ENCODE results near the gene UPK3A. TPM values are rescaled to one million over a fixed set of nuclear protein-coding genes. Genes with fewer than 3 reads are reported as not detected.
A peak's percentile ranks its signal among the peaks of the same experiment; 100 is the strongest.

Gene UPK3A
- total and polyA plus RNA-seq, 2 of the 13 experiments (the other 11 are each of a cell fraction or from before 2014, with no cell fraction given), result 10.5 to 13.8 TPM

DNA sequence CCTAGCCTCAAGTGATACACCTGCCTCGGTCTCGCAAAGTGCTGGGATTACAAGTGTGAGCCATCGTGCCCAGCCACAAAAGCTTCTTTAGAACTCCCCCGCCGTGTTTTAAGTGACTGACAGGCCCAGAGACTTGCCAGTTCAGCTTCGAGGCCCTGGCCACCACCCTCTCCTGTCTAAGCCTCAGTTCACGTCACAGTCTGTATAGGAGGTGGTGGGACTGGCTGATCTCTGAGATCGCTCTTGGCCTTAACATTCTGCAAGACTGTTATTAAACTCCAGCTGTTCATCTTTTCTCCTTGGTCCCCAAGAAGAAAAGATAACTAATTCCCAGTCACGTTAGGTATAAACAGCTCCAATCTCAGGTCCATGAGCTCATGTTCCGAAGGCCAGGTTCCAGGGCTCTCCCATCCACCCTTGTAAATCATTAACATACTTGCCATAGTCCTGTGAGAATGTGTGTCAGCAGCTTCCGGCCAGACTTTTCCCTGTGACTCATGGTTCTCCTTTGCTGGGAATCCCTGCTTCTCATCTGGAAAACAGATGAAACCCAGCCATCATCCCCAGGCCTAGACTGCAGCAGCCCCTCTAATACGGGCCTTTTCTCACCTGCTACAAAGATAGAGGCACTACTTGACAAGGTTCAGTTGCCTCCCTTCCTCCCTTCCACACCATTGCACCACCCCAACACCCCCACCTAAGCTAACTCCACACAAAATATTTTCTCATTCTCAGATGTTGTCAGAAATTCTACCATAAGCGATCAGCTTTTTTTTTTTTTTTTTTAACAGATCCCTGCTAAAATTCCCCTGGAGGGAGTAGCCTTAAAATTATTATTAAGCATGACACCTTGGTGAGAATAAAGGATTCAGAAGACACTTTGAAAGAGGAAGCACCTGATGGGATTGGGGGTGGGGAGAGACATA lies 38.4 kb upstream of the UPK3A start:
- ChIA-PET CTCF (ENCODE audit: low intra/inter-chr PET ratio, low total read pairs) (no interaction called here), POLR2A (interaction anchor here (0.5 to 2.0 kb wide), 21 partner anchors 9 to 238 kb away, joined by 3 to 39 read pairs (median 4); partner anchors contain the start of gene NUP50)
- H3K79me2 ChIP-seq (ENCODE audit: insufficient read depth, low read length), result no peaks in the 10 kb centered on the region
- H3K4me1 ChIP-seq (ENCODE audit: insufficient read depth, low read length), result peaks cover 84% of the 10 kb centered on the region
- peak; percentile 87 for ATAC-seq
- no peaks in the 10 kb centered on the region for H3K27me3 ChIP-seq (ENCODE audit: control insufficient read depth in 1 of 2, insufficient read depth in 2 of 2, low read length in 2 of 2)
- peak; percentile 98 for DNase-seq (ENCODE audit: low spot score)
- intact Hi-C loops (cut with micrococcal nuclease; ENCODE audit: unreplicated experiment), result loop anchor here (2.0 kb wide), 1 partner anchor 16 kb away; no protein-coding TSS in a partner anchor
- peak overlapping the region; percentile 89 for H3K27ac ChIP-seq (ENCODE audit: extremely low read length, insufficient read depth, low read length)
- peak overlapping the region; percentile 70 for H3K9ac ChIP-seq (ENCODE audit: insufficient read depth, low read depth, low read length)
- peak overlapping the region; percentile 95 for H3K4me2 ChIP-seq (ENCODE audit: low read depth, low read length)
- no peaks in the 10 kb centered on the region for H3K9me3 ChIP-seq (ENCODE audit: low read length)
- peak overlapping the region in 2 of 3 experiments; percentile 3 to 52; a peak in 3 of 6 replicates for H3K4me3 ChIP-seq (replicated peaks in 1 of 3; ENCODE audit: insufficient read depth in 1 of 3, low read depth in 2 of 3, low read length in 3 of 3)
- H2AFZ ChIP-seq (ENCODE audit: low read length), result no peak overlapping the region
- BruUV-seq (replicated peaks), result TSS peak; percentile 92
- no peaks in the 10 kb centered on the region for H4K20me1 ChIP-seq (ENCODE audit: insufficient read depth, low read length)
- in situ Hi-C loops (cut with HindIII; ENCODE audit: extremely low pct_ligation_motif_present, low pct_unique_long_range_greater_than_20kb), result loop anchor here (10.0 kb wide), 1 partner anchor 82 kb away; the partner anchor contains the start of gene NUP50
- WGBS (ENCODE audit: low lambda C conversion rate), result 2% methylated on average over 12 of the region's 13 CpGs
- peak; percentile 100 for FAIRE-seq
- H3K36me3 ChIP-seq (replicated peaks in 1 of 2; ENCODE audit: control insufficient read depth in 1 of 2, insufficient read depth in 2 of 2, low read length in 2 of 2), result no peaks in the 10 kb centered on the region
- TF ChIP-seq HOXA3 (CRISPR knock-in tag; IDR thresholded peaks at IDR 0.05), result peak; percentile 75
- TF ChIP-seq ZNF263 (CRISPR knock-in tag; IDR thresholded peaks at IDR 0.05), result peak; percentile 59; the same call in 1 of the 2 replicates
- TF ChIP-seq, protein P1, sequence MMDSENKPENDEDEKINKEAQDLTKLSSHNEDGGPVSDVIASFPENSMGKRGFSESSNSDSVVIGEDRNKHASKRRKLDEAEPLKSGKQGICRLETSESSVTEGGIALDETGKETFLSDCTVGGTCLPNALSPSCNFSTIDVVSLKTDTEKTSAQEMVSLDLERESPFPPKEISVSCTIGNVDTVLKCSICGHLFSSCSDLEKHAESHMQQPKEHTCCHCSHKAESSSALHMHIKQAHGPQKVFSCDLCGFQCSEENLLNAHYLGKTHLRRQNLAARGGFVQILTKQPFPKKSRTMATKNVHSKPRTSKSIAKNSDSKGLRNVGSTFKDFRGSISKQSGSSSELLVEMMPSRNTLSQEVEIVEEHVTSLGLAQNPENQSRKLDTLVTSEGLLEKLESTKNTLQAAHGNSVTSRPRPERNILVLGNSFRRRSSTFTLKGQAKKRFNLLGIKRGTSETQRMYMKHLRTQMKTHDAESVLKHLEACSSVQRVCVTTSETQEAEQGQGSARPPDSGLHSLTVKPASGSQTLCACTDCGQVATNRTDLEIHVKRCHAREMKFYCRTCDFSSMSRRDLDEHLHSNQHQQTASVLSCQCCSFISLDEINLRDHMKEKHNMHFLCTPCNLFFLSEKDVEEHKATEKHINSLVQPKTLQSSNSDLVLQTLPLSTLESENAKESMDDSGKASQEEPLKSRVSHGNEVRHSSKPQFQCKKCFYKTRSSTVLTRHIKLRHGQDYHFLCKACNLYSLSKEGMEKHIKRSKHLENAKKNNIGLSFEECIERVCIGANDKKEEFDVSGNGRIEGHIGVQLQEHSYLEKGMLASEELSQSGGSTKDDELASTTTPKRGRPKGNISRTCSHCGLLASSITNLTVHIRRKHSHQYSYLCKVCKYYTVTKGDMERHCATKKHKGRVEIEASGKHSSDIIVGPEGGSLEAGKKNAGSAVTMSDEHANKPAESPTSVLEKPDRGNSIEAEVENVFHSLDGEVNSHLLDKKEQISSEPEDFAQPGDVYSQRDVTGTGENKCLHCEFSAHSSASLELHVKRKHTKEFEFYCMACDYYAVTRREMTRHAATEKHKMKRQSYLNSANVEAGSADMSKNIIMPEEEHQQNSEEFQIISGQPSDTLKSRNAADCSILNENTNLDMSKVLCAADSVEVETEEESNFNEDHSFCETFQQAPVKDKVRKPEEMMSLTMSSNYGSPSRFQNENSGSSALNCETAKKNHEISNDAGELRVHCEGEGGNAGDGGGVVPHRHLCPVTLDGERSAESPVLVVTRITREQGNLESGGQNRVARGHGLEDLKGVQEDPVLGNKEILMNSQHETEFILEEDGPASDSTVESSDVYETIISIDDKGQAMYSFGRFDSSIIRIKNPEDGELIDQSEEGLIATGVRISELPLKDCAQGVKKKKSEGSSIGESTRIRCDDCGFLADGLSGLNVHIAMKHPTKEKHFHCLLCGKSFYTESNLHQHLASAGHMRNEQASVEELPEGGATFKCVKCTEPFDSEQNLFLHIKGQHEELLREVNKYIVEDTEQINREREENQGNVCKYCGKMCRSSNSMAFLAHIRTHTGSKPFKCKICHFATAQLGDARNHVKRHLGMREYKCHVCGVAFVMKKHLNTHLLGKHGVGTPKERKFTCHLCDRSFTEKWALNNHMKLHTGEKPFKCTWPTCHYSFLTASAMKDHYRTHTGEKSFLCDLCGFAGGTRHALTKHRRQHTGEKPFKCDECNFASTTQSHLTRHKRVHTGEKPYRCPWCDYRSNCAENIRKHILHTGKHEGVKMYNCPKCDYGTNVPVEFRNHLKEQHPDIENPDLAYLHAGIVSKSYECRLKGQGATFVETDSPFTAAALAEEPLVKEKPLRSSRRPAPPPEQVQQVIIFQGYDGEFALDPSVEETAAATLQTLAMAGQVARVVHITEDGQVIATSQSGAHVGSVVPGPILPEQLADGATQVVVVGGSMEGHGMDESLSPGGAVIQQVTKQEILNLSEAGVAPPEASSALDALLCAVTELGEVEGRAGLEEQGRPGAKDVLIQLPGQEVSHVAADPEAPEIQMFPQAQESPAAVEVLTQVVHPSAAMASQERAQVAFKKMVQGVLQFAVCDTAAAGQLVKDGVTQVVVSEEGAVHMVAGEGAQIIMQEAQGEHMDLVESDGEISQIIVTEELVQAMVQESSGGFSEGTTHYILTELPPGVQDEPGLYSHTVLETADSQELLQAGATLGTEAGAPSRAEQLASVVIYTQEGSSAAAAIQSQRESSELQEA (CRISPR knock-in tag; IDR thresholded peaks at IDR 0.05; ENCODE audit: not compliant biosample characterization), result peak; percentile 12
- TF ChIP-seq MIER3 (CRISPR knock-in tag; IDR thresholded peaks at IDR 0.05; ENCODE audit: borderline replicate concordance), result 0 out of 2 replicates have a peak, but pooled peaks have one; percentile 38
- TF ChIP-seq, protein P2, sequence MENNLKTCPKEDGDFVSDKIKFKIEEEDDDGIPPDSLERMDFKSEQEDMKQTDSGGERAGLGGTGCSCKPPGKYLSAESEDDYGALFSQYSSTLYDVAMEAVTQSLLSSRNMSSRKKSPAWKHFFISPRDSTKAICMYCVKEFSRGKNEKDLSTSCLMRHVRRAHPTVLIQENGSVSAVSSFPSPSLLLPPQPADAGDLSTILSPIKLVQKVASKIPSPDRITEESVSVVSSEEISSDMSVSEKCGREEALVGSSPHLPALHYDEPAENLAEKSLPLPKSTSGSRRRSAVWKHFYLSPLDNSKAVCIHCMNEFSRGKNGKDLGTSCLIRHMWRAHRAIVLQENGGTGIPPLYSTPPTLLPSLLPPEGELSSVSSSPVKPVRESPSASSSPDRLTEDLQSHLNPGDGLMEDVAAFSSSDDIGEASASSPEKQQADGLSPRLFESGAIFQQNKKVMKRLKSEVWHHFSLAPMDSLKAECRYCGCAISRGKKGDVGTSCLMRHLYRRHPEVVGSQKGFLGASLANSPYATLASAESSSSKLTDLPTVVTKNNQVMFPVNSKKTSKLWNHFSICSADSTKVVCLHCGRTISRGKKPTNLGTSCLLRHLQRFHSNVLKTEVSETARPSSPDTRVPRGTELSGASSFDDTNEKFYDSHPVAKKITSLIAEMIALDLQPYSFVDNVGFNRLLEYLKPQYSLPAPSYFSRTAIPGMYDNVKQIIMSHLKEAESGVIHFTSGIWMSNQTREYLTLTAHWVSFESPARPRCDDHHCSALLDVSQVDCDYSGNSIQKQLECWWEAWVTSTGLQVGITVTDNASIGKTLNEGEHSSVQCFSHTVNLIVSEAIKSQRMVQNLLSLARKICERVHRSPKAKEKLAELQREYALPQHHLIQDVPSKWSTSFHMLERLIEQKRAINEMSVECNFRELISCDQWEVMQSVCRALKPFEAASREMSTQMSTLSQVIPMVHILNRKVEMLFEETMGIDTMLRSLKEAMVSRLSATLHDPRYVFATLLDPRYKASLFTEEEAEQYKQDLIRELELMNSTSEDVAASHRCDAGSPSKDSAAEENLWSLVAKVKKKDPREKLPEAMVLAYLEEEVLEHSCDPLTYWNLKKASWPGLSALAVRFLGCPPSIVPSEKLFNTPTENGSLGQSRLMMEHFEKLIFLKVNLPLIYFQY (CRISPR knock-in tag; IDR thresholded peaks at IDR 0.05; ENCODE audit: borderline replicate concordance), result peak; percentile 69; the same call in 1 of the 2 replicates
- TF ChIP-seq, protein P3, sequence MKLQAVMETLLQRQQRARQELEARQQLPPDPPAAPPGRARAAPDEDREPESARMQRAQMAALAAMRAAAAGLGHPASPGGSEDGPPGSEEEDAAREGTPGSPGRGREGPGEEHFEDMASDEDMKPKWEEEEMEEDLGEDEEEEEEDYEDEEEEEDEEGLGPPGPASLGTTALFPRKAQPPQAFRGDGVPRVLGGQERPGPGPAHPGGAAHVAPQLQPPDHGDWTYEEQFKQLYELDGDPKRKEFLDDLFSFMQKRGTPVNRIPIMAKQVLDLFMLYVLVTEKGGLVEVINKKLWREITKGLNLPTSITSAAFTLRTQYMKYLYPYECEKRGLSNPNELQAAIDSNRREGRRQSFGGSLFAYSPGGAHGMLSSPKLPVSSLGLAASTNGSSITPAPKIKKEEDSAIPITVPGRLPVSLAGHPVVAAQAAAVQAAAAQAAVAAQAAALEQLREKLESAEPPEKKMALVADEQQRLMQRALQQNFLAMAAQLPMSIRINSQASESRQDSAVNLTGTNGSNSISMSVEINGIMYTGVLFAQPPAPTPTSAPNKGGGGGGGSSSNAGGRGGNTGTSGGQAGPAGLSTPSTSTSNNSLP (IDR thresholded peaks at IDR 0.05; ENCODE audit: low read depth, low read length), result peak; percentile 24; the same call in 1 of the 2 replicates
- peak; percentile 64; the same call in 1 of the 2 replicates for TF ChIP-seq ZFY (CRISPR knock-in tag; IDR thresholded peaks at IDR 0.05)
